Measurements from ENCODE around the gene KAT8. TPM values are rescaled to one million over a fixed set of nuclear protein-coding genes. Genes with fewer than 3 reads are reported as not detected.

The KAT8 gene
- total RNA-seq, 1 experiment from 2014 or later: 44.9 TPM

- Histone ChIP-seq H3K36me3 (ENCODE audit: control insufficient read depth in 1 of 2, insufficient read depth in 2 of 2, low read length in 2 of 2) (peaks cover 9 to 15% of the 10 kb centered on the region in 2 experiments), H4K20me1 (ENCODE audit: insufficient read depth) (no peaks in the 10 kb centered on the region), H3K79me2 (ENCODE audit: insufficient read depth, low read length) (peaks cover 16% of the 10 kb centered on the region), H3K4me2 (ENCODE audit: low read length) (peak overlapping the region; percentile 73), H3K9me2 (ENCODE audit: insufficient read depth) (no peaks in the 10 kb centered on the region), H3K27me3 (ENCODE audit: insufficient read depth, low read length) (no peaks in the 10 kb centered on the region), H2AFZ (ENCODE audit: low read depth, low read length, poor library complexity, severe bottlenecking) (peak overlapping the region; percentile 78), H3K4me3 (replicated peaks in 1 of 2; ENCODE audit: low read depth in 1 of 2, low read length in 2 of 2) (peak overlapping the region; percentile 22 to 33; a peak in 2 of 4 replicates), H3K4me1 (ENCODE audit: control insufficient read depth in 1 of 2, insufficient read depth in 2 of 2, low read length in 2 of 2) (peaks cover 17 to 30% of the 10 kb centered on the region in 2 experiments; a peak in 3 of 4 replicates), H3K9ac (ENCODE audit: low read length) (peak overlapping the region; percentile 57), H3K9me3 (ENCODE audit: control insufficient read depth in 1 of 2, insufficient read depth in 1 of 2, low read depth in 1 of 2, low read length in 2 of 2) (no peaks in the 10 kb centered on the region), H3K27ac (ENCODE audit: low read depth, low read length) (peak overlapping the region; percentile 70; the same call in 1 of the 2 replicates)
- no TSS peak for BruUV-seq (replicated peaks)
- CTCF ChIA-PET: no interaction called here
- ATAC-seq: peak; percentile 77
- intact Hi-C loops (cut with micrococcal nuclease): loop anchor here (5.0 kb wide), 1 partner anchor 337 kb away; the partner anchor contains the start of gene ZNF843
- POLR2A ChIA-PET: no interaction called here
- TF ChIP-seq TCF7L2 (IDR thresholded peaks at IDR 0.05; ENCODE audit: borderline replicate concordance, extremely low read depth, insufficient read depth, insufficient read length): no peak
- TF ChIP-seq MAX (IDR thresholded peaks at IDR 0.05): peak; percentile 63
- no peak for TF ChIP-seq YY1 (IDR thresholded peaks at IDR 0.05; ENCODE audit: extremely low read depth, insufficient replicate concordance, low read depth, low read length)
- no peak for TF ChIP-seq ATF3 (IDR thresholded peaks at IDR 0.05)
- TF ChIP-seq POLR2AphosphoS5 (IDR thresholded peaks at IDR 0.05; ENCODE audit: low read depth, low read length): peak; percentile 40; the same call in 1 of the 2 replicates
- no peak for TF ChIP-seq JUND (IDR thresholded peaks at IDR 0.05)
- peak; percentile 73; the same call in 1 of the 2 replicates for TF ChIP-seq ZFX (IDR thresholded peaks at IDR 0.05)
- no peak for TF ChIP-seq ELF1 (IDR thresholded peaks at IDR 0.05; ENCODE audit: borderline replicate concordance, low read depth)
- TF ChIP-seq CTCF (IDR thresholded peaks at IDR 0.05 in 2 of 3, conservative IDR thresholded peaks at IDR 0.05 in 1 of 3; ENCODE audit: borderline replicate concordance in 1 of 3, insufficient read depth in 1 of 3, low read depth in 2 of 3, low read length in 2 of 3): peak; percentile 38 to 84 (median 58); a peak in 5 of 6 replicates
- peak; percentile 51 for TF ChIP-seq RAD21 (IDR thresholded peaks at IDR 0.05; ENCODE audit: low read depth)
- no peak for DNase-seq (ENCODE audit: low read depth, low spot score)
- RAD21 ChIA-PET (ENCODE audit: low non-redundant PET in 1 of 2, low total read pairs in 2 of 2, uncharacterized antibody in 2 of 2, unreplicated experiment in 2 of 2): no interaction called here
Observed at GRCh38 chr16:31105677-31106213, 11.7 kb upstream of the KAT8 start.
